Measurements from ENCODE around the gene SPNS1.
A peak's percentile ranks its signal among the peaks of the same experiment; 100 is the strongest.

The SPNS1 gene

GRCh38 chr16:28931801-28932225 is 42.8 kb upstream of the SPNS1 start, which contains the start of gene CD19:
TSS of gene CD19 (plus strand) at chr16:28931971. CDS start at chr16:28932001, 30 bp downstream.
- DNase-seq (ENCODE audit: low read depth): no peak
- TF ChIP-seq CTCF (IDR thresholded peaks at IDR 0.05; ENCODE audit: low read depth, low read length, missing control alignments): no peak
- H3K4me3 ChIP-seq (ENCODE audit: low read depth, low read length): peak within 1 kb of the TSS; percentile 66

- peak overlapping the region; percentile 66 for H3K4me3 ChIP-seq (ENCODE audit: low read depth, low read length)
- peak; percentile 8 for TF ChIP-seq CTCF (IDR thresholded peaks at IDR 0.05; ENCODE audit: low read depth, low read length, missing control alignments)
- no peak for DNase-seq (ENCODE audit: low read depth)
Measured at GRCh38 chr16:28932339-28933141, 42.0 kb upstream of the SPNS1 start.

- no peak for TF ChIP-seq CTCF (IDR thresholded peaks at IDR 0.05; ENCODE audit: low read depth, low read length, missing control alignments)
- peak overlapping the region; percentile 66 for H3K4me3 ChIP-seq (ENCODE audit: low read depth, low read length)
- no peak for DNase-seq (ENCODE audit: low read depth)
Measured at GRCh38 chr16:28933171-28933570, 41.4 kb upstream of the SPNS1 start.

GRCh38 chr16:28935346-28935745 is 39.2 kb upstream of the SPNS1 start:
- H3K4me3 ChIP-seq (ENCODE audit: low read depth, low read length): no peak overlapping the region
- TF ChIP-seq CTCF (IDR thresholded peaks at IDR 0.05; ENCODE audit: low read depth, low read length, missing control alignments): no peak
- no peak for DNase-seq (ENCODE audit: low read depth)

GRCh38 chr16:28935924-28936783 is 38.4 kb upstream of the SPNS1 start:
- H3K4me3 ChIP-seq (ENCODE audit: low read depth, low read length): no peak overlapping the region
- TF ChIP-seq CTCF (IDR thresholded peaks at IDR 0.05; ENCODE audit: low read depth, low read length, missing control alignments): no peak
- DNase-seq (ENCODE audit: low read depth): peak; percentile 50

- no peak for TF ChIP-seq CTCF (IDR thresholded peaks at IDR 0.05; ENCODE audit: low read depth, low read length, missing control alignments)
- DNase-seq (ENCODE audit: low read depth): no peak
- no peak overlapping the region for H3K4me3 ChIP-seq (ENCODE audit: low read depth, low read length)
Measured at GRCh38 chr16:28936784-28937155, 37.8 kb upstream of the SPNS1 start.
